Left hindlimb (tissue), 1 donor: ENCODE data around the gene SMARCC1.

Experiments used
- DNase-seq: peaks from one replicate; pipeline ENCODE4 v3.0.0-alpha.2; 2018

The SMARCC1 gene

DNA sequence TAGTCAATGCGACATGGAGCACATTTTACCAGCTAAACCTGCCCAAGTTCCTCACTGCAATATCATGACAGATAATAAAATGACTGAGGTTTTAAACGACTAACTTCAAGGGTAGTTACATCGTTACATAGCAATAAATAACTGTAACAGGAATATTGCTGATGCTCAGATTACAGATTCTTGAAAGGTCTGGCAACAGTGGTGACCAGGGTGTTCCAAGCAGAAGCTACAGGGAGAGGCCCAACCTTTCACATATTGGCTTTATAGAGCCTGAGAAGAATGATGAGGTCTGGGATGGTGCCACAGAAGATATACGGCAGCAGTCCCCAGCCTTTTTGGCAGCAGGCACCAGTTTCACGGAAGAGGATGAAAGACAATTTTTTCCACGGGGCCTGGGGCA is 151.9 kb downstream of the SMARCC1 start:
- DNase-seq, result no peak

GRCh38 chr3:47628426-47628825 is 153.3 kb downstream of the SMARCC1 start:
- no peak for DNase-seq

DNA sequence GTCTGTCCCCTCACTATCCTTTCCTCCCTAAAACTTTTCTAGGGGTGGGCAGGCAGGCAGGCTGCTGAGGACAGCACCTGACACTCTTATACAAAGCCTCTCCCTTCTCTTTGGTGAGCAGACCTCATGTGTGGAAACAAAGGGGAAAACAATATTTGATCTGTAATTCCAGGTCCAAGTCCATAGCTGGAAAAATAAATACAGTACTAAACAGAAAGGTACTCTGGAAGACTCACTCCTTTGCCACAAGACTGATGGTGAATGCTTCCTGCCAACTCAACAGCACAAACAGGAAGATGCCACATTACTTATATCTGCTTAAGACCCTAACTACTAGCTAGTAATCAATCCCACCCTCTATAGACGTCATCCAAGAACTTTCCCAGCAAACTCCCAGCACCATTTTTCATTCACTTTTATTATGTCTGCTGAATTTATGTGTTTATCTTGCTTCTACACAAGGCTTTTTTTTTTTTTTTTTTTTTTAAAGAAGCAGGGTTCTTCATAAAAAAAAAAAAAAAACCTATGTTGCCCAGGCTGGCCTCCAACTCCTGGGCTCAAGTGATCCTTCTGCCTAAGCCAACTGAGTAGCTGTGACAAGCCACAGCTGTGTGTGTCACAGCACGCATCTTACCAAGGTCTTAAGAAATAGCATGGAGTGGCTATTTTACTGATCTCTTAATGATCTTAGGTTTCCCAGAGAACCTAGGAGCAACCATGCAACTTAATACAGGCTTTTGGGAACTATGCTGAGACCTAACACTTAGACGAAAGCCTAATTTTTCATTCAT is 158.8 kb downstream of the SMARCC1 start:
- DNase-seq, result no peak

- no peak for DNase-seq
These were observed 164.3 kb downstream of the SMARCC1 start for GRCh38 chr3:47617086-47618010.

GRCh38 chr3:47614788-47615187 is 166.9 kb downstream of the SMARCC1 start:
- no peak for DNase-seq

- DNase-seq, result no peak
These were observed 168.0 kb downstream of the SMARCC1 start for GRCh38 chr3:47613722-47614121.

DNA sequence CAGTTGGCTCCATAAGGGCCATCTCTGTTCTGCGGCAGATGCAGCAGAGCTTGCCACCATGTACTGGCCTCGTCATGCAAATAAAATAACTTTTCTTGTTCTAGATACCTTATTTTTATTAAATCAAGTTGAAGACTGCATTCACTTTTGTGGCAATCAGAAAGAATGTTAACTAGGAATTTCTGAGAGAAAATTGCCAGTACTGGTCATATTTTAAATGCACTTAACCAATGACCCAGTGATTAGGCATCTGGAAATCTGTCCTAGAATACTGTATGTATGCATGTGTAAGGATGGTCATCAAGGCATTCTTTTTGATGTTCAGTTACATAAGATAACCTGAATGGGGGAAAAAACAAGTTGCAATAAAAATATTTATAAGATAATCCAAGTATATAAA is 168.8 kb downstream of the SMARCC1 start:
- DNase-seq, result no peak

GRCh38 chr3:47612178-47612577 is 169.5 kb downstream of the SMARCC1 start:
- DNase-seq, result no peak

- no peak for DNase-seq
These were observed 170.1 kb downstream of the SMARCC1 start for GRCh38 chr3:47611576-47611975.

DNA sequence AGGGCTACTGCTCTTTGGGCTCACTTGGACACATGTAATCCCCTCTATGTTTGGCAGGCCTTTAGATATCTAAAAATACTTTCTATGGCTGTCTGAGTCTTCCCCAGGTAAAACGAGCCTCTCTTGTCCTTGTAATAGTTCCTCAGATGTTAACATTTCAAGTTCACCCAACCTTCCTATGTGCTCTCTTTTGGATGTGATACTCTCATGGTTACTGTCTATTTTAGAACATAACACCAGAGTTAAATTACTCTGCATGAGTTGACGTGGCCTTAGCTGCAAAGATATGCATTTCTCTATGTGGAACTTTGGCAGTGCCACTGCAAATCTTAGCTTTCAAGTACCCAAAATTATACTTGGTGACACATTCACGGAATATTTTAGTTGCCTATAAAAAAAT is 171.1 kb downstream of the SMARCC1 start:
- no peak for DNase-seq

- no peak for DNase-seq
These were observed 174.4 kb downstream of the SMARCC1 start for GRCh38 chr3:47607335-47607734.

GRCh38 chr3:47606165-47606564 is 175.5 kb downstream of the SMARCC1 start:
- DNase-seq, result no peak

DNA sequence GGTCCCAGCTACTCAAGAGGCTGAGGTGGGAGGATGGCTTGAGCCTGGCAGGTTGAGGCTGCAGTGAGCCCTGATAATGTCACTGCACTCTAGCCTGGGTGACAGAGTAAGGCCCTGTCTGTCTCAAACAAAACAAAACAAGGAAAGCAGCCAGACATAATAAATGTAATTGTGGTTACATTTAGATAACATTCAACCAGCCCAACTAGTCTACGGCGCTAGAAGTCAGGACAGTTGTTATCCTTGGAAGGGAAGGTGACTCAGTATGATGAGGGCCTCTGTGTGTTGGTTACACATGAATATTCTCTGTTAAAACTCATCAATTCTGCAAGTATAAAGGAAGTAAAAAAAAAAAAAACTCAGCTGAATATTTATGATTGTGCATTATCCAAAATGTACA is 176.0 kb downstream of the SMARCC1 start:
- DNase-seq, result no peak

- no peak for DNase-seq
These were observed 177.5 kb downstream of the SMARCC1 start for GRCh38 chr3:47604145-47604544.

DNA sequence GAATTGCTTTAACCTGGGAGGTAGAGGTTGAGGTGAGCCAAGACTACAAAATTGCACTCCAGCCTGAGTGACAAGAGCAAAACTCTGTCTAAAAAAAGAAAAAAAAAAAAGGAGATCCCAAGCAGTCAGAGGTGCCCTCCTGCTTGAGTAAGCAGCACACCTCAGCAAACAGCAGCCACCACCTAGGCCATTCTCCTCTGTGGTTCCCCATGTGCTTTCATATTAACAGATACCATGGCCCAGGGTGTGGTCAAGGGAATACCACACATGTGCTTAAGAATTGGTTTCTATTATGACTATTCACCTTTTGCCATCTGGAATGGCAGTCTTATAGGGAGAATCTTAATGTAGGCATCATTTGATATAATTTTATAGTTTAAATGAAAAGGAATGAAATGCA is 178.4 kb downstream of the SMARCC1 start:
- DNase-seq, result no peak

- DNase-seq, result no peak
These were observed 180.4 kb downstream of the SMARCC1 start for GRCh38 chr3:47601281-47601680.

DNA sequence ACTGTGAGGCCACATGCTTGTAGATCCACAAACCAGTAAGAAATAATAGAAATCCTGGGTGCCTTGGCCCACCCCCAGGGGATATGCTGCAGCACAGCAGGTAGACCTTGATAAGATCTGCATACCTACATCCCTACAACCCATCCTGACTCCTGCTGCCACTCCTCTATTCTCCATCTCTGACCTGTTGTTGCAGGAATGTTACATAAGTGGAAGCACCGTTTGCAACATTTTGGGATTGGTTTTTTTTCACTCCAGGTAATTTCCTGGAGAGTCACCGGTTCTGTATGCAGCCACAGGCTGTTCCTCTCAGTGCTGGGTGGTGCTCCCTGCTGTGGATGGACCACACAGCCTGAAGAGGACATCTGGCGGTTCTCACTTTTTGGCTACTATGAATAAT is 186.9 kb downstream of the SMARCC1 start:
- DNase-seq, result no peak

- no peak for DNase-seq
These were observed 189.5 kb downstream of the SMARCC1 start for GRCh38 chr3:47592066-47592795.

DNA sequence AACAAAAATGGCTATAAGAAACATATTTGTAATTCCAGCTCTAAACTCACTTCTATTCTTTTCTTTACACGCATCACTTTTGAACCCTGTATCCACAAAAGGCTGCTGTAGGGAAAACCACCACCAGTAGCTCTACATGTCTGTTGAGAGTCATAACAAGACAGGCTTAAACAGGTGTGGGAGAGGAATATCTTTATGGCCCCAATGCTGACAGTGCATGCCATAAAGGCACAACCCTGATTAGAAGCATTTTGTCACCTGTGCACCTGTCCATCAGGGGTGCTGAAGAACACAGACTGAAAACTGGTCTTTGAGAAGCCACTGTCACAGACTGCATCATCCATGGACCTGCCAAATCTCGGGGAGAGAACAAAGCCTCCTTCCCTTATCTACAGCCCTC is 191.5 kb downstream of the SMARCC1 start:
- no peak for DNase-seq

GRCh38 chr3:47588587-47588986 is 193.1 kb downstream of the SMARCC1 start:
- DNase-seq, result no peak

DNA sequence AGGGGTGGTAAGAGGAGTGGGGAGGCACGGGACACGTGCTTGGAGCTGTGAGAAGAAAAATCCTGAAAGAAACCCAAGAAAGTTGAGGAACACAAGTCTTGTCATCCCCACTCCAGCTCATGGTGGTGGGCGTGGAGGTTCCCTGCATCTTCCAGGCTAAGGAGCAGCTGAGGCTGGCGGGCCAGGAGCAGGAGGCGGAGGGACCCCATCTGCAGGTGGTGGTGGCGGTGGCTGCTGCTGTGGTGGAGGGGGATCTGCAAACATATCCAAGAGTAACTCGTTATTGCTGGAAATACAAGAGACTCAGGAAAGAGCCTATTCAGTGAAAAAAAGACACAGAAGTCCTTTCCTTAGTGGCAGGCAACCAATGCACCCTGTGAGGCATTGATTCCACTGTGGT is 193.6 kb downstream of the SMARCC1 start:
- DNase-seq, result no peak

DNA sequence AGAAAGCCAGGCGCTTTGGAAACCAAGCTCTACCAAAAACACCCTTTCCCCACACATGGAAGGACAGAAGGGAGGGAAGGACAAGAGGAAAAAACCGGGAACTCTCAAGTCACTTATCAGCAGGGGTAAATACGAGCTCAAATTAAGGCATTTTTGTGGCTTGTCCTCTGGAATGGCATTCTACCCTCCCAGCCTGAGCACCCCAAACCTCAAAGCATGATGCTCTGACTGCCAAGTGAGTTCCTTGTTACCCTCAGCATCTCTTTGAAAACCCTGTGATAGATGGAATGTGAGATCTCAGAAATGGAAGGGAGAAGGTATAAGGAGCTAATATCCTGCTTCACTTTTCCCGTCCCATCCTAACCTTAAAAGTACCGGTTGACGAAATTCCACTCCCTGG is 194.9 kb downstream of the SMARCC1 start:
- DNase-seq, result no peak

- DNase-seq, result no peak
These were observed 198.2 kb downstream of the SMARCC1 start for GRCh38 chr3:47583320-47584075.
